ENCODE measurements around the gene JAG2. TPM values are rescaled to one million over a fixed set of nuclear protein-coding genes. Genes with fewer than 3 reads are reported as not detected.
A peak's percentile ranks its signal among the peaks of the same experiment; 100 is the strongest.

JAG2 gene
- total and polyA plus RNA-seq, 10 donors = 3.0 to 14.3 (median 6.4) TPM

DNA sequence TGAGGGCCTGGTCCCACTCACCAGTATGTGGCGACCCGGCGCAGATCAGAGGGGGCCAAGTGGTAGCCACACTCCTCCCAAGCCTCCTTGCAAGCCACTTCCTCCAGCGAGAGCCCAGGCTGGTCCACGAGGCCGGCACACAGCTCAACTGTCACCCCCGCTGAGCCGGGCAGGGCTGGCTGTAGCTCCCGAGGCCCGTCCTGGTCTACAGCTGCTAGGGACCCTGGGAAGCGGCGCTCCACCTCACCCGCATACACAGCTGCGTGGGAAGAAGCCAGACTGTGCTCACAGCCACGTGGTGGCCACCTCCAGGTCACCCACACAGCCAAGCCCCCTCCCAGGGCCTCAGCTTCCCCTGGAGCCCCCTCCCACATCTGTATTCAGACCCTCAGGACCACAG is 7.9 kb upstream of the JAG2 start:
- H3K27ac ChIP-seq = no peak overlapping the region
- H3K9me3 ChIP-seq = no peaks in the 10 kb centered on the region
- WGBS, 5 donors = 59 to 84% (median 72%) methylated on average over 4 to 15 of the region's 15 CpGs
- no peak for TF ChIP-seq POLR2AphosphoS5 (IDR thresholded peaks at IDR 0.05)
- TF ChIP-seq, protein P1, sequence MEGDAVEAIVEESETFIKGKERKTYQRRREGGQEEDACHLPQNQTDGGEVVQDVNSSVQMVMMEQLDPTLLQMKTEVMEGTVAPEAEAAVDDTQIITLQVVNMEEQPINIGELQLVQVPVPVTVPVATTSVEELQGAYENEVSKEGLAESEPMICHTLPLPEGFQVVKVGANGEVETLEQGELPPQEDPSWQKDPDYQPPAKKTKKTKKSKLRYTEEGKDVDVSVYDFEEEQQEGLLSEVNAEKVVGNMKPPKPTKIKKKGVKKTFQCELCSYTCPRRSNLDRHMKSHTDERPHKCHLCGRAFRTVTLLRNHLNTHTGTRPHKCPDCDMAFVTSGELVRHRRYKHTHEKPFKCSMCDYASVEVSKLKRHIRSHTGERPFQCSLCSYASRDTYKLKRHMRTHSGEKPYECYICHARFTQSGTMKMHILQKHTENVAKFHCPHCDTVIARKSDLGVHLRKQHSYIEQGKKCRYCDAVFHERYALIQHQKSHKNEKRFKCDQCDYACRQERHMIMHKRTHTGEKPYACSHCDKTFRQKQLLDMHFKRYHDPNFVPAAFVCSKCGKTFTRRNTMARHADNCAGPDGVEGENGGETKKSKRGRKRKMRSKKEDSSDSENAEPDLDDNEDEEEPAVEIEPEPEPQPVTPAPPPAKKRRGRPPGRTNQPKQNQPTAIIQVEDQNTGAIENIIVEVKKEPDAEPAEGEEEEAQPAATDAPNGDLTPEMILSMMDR (IDR thresholded peaks at IDR 0.05 in 8 of 11, conservative IDR thresholded peaks at IDR 0.05 in 3 of 11) = no peak
- TF ChIP-seq POLR2A (IDR thresholded peaks at IDR 0.05) = no peak
- peaks cover 0 to 14% (median 0%) of the 10 kb centered on the region in 7 donors for H3K27me3 ChIP-seq (replicated peaks in 1 of 7)
- intact Hi-C loops (cut with DNase I; ENCODE audit: low total_unique reads) = no loop called here
- no peak for DNase-seq
- no peak overlapping the region for H3K4me3 ChIP-seq
- H3K36me3 ChIP-seq = peaks cover 0 to 3% (median 0%) of the 10 kb centered on the region in 6 donors
- H3K4me1 ChIP-seq = peaks cover 11 to 59% (median 33%) of the 10 kb centered on the region in 6 donors

DNA sequence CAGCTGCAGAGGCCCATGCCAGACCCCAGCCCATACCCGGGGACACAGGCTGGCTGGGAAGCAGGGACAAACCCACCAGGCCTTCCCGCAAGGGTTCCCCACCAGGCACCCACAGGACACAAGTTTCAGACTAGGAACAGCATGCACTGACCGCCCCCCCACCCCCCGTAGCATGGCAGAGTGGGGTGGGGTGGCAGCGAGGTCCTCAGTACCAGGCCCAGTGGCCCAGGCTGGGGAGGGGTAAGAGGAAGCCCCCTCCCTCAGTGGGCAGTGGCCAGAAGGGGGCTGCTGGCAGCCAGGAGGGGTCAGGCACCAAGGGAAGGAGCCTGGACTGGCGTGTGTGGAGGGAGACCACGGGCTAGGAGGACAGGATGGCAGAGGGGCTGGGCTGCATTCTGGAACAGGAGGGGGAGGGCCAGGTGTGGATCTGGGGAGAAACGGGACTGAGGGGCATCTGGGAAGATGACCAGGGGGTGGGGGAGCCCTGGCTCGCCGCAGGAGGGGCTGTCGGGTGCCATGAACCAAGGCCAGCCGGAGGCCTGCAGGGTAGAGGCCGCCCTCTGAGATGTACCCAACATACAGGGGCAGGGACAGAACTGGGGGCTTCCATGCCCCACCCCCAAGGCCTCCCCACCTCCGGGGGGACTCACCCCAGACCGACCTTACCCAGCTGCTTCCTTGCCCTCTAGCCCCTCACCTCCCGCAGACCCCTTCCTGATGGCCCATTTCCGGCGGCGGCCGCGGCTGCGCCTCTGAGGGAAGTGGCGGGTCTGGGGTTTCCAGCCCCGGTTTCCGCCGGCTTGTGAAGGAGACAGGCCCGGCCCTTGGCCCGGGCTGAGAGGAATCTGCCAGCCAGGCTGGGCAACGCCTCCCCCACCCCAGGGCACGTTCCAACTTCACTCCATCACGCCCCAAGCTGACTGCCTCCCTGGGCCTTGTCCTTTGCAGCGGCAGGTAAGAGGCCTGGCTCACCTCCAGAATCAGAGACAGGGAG is 5.6 kb upstream of the JAG2 start:
- peak; percentile 89 for DNase-seq
- WGBS, 5 donors = 26 to 39% (median 32%) methylated on average over 24 to 32 of the region's 32 CpGs

DNA sequence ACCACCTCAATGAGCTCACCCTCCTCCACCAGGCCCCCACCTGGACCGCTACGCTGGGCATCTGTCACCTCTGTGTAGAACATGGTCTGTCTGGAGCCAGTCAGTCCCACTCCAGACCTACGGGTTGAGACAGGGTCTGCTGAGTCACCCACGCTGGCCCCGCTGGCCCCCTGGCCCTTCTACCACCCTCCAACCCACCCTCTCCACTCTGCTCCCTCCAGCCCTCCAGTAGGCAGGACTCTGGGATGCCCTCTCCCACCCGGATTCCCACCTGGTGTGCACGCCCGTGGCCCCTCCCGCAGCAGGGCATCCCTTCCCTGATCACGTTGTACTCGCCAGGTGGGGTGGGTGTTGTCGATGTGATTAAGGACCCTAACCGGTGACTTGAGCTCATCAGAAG is 4.6 kb upstream of the JAG2 start:
- Histone ChIP-seq H3K27ac (no peak overlapping the region), H3K4me1 (peaks cover 10 to 65% (median 43%) of the 10 kb centered on the region in 6 donors), H3K9me3 (no peaks in the 10 kb centered on the region), H3K27me3 (replicated peaks in 1 of 7) (peaks cover 0 to 37% (median 22%) of the 10 kb centered on the region in 7 donors), H3K36me3 (peaks cover 0 to 3% (median 0%) of the 10 kb centered on the region in 6 donors), H3K4me3 (no peak overlapping the region)
- no peak for DNase-seq
- intact Hi-C loops (cut with DNase I; ENCODE audit: low total_unique reads) = no loop called here
- 89 to 94% (median 91%) methylated on average over 13 of the region's 13 CpGs for WGBS, 5 donors
- TF ChIP-seq POLR2A (IDR thresholded peaks at IDR 0.05) (no peak), POLR2AphosphoS5 (IDR thresholded peaks at IDR 0.05) (no peak)
- TF ChIP-seq, protein P1 (IDR thresholded peaks at IDR 0.05 in 8 of 11, conservative IDR thresholded peaks at IDR 0.05 in 3 of 11) = no peak

More for the DNA sequence above, 5.6 kb upstream of the JAG2 start:
- no peak for TF ChIP-seq POLR2A (IDR thresholded peaks at IDR 0.05)
- TF ChIP-seq POLR2AphosphoS5 (IDR thresholded peaks at IDR 0.05) = peak; percentile 33 to 71 (median 46)
- TF ChIP-seq, protein P1 (IDR thresholded peaks at IDR 0.05 in 8 of 11, conservative IDR thresholded peaks at IDR 0.05 in 3 of 11) = no peak
- H3K36me3 ChIP-seq = peaks cover 0 to 3% (median 0%) of the 10 kb centered on the region in 6 donors
- peak overlapping the region in 1 of 8 donors; percentile 24 for H3K4me3 ChIP-seq
- peaks cover 0 to 31% (median 17%) of the 10 kb centered on the region in 7 donors for H3K27me3 ChIP-seq (replicated peaks in 1 of 7)
- H3K27ac ChIP-seq = peak overlapping the region in 3 of 8 donors; percentile 21 to 61 (median 38)
- H3K4me1 ChIP-seq = peaks cover 7 to 64% (median 40%) of the 10 kb centered on the region in 6 donors
- intact Hi-C loops (cut with DNase I; ENCODE audit: low total_unique reads) = no loop called here
- H3K9me3 ChIP-seq = no peaks in the 10 kb centered on the region

DNA sequence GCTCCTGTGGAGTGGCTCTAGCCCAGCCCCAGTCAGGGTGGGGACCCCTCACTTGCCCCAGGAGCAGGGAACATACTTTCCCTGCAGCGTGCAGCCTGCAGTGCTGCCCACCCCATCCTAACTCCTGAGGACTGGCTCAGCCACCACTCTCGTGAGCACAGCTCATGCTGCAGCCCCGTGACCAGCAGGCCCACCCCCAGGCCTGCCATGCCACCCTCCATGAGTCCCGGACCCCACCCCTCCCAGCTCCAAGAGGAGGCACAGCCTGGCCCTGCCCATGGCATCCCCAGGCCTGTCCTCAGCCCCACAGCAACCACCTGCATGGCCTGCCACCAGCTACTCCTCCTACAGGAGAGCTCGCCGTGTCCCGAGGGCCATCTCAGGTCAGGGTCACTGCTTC is 3.9 kb upstream of the JAG2 start:
- no peak overlapping the region for H3K27ac ChIP-seq
- no peak overlapping the region for H3K4me3 ChIP-seq
- H3K36me3 ChIP-seq = peaks cover 0 to 3% (median 0%) of the 10 kb centered on the region in 6 donors
- TF ChIP-seq, protein P1 (IDR thresholded peaks at IDR 0.05 in 8 of 11, conservative IDR thresholded peaks at IDR 0.05 in 3 of 11) = no peak
- TF ChIP-seq POLR2AphosphoS5 (IDR thresholded peaks at IDR 0.05) (no peak), POLR2A (IDR thresholded peaks at IDR 0.05) (no peak)
- peaks cover 0 to 44% (median 27%) of the 10 kb centered on the region in 7 donors for H3K27me3 ChIP-seq (replicated peaks in 1 of 7)
- H3K4me1 ChIP-seq = peaks cover 10 to 70% (median 48%) of the 10 kb centered on the region in 6 donors
- intact Hi-C loops (cut with DNase I; ENCODE audit: low total_unique reads) = no loop called here
- no peak for DNase-seq
- H3K9me3 ChIP-seq = no peaks in the 10 kb centered on the region
- 61 to 91% (median 64%) methylated on average over 4 to 7 of the region's 7 CpGs for WGBS, 5 donors

Data from spleen (tissue), 11 donors.